Measurements from ENCODE around the gene DRD4. TPM values are rescaled to one million over a fixed set of nuclear protein-coding genes. Genes with fewer than 3 reads are reported as not detected.
A peak's percentile ranks its signal among the peaks of the same experiment; 100 is the strongest.

DRD4 gene
- total RNA-seq, 1 donor from 2014 or later = 0.97 TPM

- TF ChIP-seq EZH2 (IDR thresholded peaks at IDR 0.05) = no peak
- TF ChIP-seq EZH2phosphoT487 (IDR thresholded peaks at IDR 0.05) = no peak
- no peak for TF ChIP-seq CTCF (IDR thresholded peaks at IDR 0.05)
- Histone ChIP-seq H2AFZ (replicated peaks) (no peak overlapping the region), H3K9me3 (ENCODE audit: low read depth) (no peaks in the 10 kb centered on the region), H3K4me2 (no peak overlapping the region), H3K27me3 (no peaks in the 10 kb centered on the region), H3K79me2 (ENCODE audit: low read depth) (no peaks in the 10 kb centered on the region), H3K9ac (no peak overlapping the region), H3K4me3 (no peak overlapping the region), H3K4me1 (no peaks in the 10 kb centered on the region), H3F3A (ENCODE audit: low read depth) (no peaks in the 10 kb centered on the region), H3K36me3 (no peaks in the 10 kb centered on the region), H4K20me1 (ENCODE audit: low read depth) (peaks cover 10% of the 10 kb centered on the region), H3K27ac (no peak overlapping the region)
- Mint-ChIP-seq H3K27ac (peak overlapping the region; percentile 76), H3K4me1 (no peaks in the 10 kb centered on the region), H3K27me3 (ENCODE audit: insufficient read depth, low read depth) (peaks cover 9% of the 10 kb centered on the region), H3K9me3 (no peaks in the 10 kb centered on the region), H3K4me3 (no peak overlapping the region), H3K36me3 (peaks cover 21% of the 10 kb centered on the region)
- DNase-seq (ENCODE audit: low spot score) = no peak
These were observed 28.1 kb downstream of the DRD4 start for GRCh38 chr11:665062-665703.

GRCh38 chr11:665704-666281, 28.7 kb downstream of the DRD4 start:
- Mint-ChIP-seq H3K9me3 (no peaks in the 10 kb centered on the region), H3K36me3 (peaks cover 21% of the 10 kb centered on the region), H3K4me3 (no peak overlapping the region), H3K27me3 (ENCODE audit: insufficient read depth, low read depth) (peaks cover 9% of the 10 kb centered on the region), H3K4me1 (no peaks in the 10 kb centered on the region), H3K27ac (peak overlapping the region; percentile 76)
- Histone ChIP-seq H3K4me1 (no peaks in the 10 kb centered on the region), H3F3A (ENCODE audit: low read depth) (no peaks in the 10 kb centered on the region), H2AFZ (replicated peaks) (no peak overlapping the region), H3K79me2 (ENCODE audit: low read depth) (no peaks in the 10 kb centered on the region), H3K27me3 (no peaks in the 10 kb centered on the region), H4K20me1 (ENCODE audit: low read depth) (peaks cover 10% of the 10 kb centered on the region), H3K9me3 (ENCODE audit: low read depth) (no peaks in the 10 kb centered on the region), H3K4me2 (no peak overlapping the region), H3K27ac (no peak overlapping the region), H3K4me3 (no peak overlapping the region), H3K9ac (no peak overlapping the region), H3K36me3 (no peaks in the 10 kb centered on the region)
- DNase-seq (ENCODE audit: low spot score) = no peak
- TF ChIP-seq EZH2 (IDR thresholded peaks at IDR 0.05) (no peak), EZH2phosphoT487 (IDR thresholded peaks at IDR 0.05) (no peak), CTCF (IDR thresholded peaks at IDR 0.05) (no peak)

GRCh38 chr11:673866-674265, 36.8 kb downstream of the DRD4 start:
- H4K20me1 ChIP-seq (ENCODE audit: low read depth) = no peaks in the 10 kb centered on the region
- Mint-ChIP-seq H3K36me3 (peaks cover 26% of the 10 kb centered on the region), H3K4me3 (no peak overlapping the region), H3K27me3 (ENCODE audit: insufficient read depth, low read depth) (no peaks in the 10 kb centered on the region), H3K9me3 (no peaks in the 10 kb centered on the region), H3K4me1 (no peaks in the 10 kb centered on the region), H3K27ac (no peak overlapping the region)
- no peak overlapping the region for H3K9ac ChIP-seq
- DNase-seq (ENCODE audit: low spot score) = no peak
- H3K4me3 ChIP-seq = no peak overlapping the region
- no peak overlapping the region for H3K27ac ChIP-seq
- no peaks in the 10 kb centered on the region for H3F3A ChIP-seq (ENCODE audit: low read depth)
- H3K36me3 ChIP-seq = no peaks in the 10 kb centered on the region
- H3K9me3 ChIP-seq (ENCODE audit: low read depth) = no peaks in the 10 kb centered on the region
- no peak overlapping the region for H2AFZ ChIP-seq (replicated peaks)
- H3K4me1 ChIP-seq = no peaks in the 10 kb centered on the region
- H3K79me2 ChIP-seq (ENCODE audit: low read depth) = no peaks in the 10 kb centered on the region
- H3K27me3 ChIP-seq = no peaks in the 10 kb centered on the region
- TF ChIP-seq CTCF (IDR thresholded peaks at IDR 0.05) (no peak), EZH2phosphoT487 (IDR thresholded peaks at IDR 0.05) (no peak), EZH2 (IDR thresholded peaks at IDR 0.05) (no peak)
- no peak overlapping the region for H3K4me2 ChIP-seq
